ENCODE results near the gene E2F1.
"Not testable (repeated sequence)": the region's sequence is repeated elsewhere in the genome, so short reads cannot be mapped to it uniquely, and the experiment has no call there.

The E2F1 gene

DNA sequence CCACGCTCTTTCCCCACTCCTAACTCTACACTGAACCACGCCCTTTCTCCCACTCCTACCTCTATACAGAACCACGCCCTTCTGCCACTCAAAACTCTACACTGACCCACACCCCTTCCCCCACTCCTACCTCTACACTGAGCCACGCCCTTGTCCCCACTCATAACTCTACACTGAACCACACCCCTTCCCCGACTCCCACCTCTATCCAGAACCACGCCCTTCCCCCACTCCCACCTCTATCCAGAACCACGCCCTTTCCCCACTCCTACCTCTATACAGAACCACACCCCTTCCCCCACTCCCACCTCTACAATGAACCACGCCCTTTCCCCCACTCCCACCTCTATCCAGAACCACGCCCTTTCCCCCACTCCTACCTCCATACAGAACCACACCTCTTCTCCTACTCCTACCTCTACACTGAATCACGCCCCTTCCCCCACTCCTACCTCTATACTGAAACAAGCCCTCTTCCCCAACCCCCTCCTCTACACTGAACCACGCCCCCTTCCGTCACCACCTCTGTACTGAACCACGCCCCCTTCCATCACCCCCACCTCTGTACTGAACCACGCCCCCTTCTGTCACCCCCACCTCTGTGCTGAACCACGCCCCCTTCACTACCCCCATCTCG, 23.8 kb upstream of the E2F1 start:
- DNase-seq = no peak

DNA sequence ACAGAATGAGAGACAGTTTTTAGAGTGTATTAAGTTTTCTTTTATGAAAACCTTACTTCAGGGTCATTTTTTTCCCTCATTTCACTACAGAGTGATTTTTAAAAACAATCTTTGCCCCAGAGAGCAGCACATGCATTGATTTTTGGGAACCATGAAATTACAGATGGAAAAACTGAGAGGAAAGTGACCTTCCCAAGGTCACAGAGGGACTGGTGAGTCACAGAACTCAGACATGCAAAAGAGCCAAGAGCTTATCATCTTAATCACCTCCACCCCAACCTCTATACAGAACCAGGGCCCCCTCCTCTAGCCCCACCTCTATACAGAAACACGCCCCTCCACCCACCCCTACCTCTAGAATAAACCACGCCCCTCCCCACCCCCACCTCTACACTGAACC, 23.2 kb upstream of the E2F1 start:
- no peak for DNase-seq

DNA sequence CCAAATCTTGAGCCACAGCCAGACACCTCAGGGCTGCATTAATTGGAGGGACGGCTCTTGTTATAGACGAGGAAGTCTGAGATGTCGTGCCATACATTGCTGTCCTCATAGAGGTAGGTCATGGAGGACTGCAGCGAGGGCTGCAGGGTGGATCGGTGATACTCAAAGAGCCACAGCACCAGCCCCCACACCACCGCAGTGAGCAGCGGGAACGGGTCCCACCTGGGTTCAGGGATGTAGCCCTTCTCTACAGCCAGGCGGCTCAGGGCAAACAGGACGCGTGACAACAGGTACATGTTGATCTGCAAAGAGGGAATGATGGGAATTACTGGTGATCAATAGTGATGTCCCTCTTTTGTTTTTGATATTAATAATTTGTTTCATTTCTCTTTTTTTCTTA, 21.5 kb upstream of the E2F1 start:
- DNase-seq = no peak

DNA sequence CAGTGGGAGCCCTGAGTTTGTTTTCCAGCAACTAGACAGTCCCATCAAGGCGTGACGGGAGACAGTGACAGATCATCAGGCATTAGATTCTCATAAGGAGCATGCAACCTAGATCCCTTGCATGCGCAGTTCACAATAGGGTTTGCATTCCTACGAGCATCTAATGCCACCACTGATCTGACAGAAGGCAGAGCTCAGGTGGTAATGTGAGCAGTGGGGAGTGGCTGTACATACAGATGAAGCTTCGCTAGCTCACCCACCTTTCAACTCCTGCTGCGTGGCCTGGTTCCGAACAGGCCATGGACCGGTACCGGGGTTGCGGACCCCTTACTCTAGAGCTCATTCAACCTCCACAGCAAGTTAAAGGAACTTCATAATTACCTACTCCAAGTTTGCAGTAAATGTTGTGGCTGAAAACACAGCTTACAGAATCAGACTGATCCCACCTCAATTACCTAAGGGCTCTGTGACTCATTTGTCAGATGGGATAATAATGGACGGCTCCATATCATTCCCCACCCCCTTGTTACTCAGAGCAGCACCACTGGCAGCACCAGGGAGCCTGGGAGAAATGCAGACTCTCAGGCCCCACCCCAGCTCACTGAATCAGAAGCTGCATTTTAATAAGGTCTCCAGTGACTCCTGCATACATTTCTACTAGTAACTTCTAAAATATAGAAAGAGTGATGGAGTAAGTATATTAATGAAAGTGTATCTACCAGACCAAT, 18.2 kb upstream of the E2F1 start:
- no peak for DNase-seq

DNA sequence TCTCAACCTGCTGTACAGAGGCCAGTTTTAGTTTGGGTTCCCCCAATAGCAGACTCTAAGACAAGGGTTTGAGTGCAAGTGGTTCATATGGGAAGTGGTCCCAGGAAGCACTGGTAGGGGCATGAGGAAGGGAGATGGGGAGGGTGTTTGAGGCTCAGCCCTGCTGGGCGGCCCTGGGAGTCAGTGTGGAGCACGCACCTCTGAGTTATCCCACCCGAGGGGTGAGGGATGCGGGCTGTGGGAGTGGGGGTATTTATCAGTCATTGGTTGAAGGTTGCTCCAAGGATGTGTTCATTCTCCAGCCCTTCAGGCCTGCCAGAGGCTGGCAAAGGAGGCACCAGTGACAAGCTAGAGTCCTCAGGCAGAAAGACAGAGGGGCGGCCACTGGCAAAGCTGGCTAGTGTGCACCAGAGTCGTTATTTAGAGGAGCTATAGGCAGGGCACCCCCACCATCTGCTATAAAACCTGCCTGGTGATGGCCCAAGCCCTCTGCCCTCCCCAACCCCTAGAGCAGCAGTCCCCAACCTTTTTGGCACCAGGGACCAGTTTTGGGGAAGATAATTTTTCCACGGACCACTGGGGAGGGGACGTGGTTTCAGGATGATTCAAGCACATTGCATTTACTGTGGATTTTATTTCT, 17.4 kb upstream of the E2F1 start:
- DNase-seq = no peak

DNA sequence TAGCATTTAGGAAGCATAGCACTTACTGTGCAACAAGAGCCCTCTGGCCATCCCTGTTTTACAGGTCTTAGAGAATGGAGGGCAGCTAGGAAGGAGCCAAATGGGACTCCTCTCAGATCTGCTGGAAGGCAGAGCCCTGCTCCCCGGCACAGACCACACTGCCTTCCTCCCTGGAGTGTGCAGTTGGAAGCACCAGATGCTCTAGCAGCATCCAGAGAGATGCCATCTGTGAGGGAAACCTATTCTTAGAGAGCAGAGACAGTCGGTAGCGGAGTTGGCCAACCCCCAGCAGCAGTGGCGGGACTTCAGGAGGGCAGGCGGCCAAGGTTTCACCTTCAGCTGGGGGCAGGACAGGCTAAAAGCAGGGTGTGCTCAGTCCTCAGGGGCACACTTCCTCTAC, 16.7 kb upstream of the E2F1 start:
- no peak for DNase-seq

DNA sequence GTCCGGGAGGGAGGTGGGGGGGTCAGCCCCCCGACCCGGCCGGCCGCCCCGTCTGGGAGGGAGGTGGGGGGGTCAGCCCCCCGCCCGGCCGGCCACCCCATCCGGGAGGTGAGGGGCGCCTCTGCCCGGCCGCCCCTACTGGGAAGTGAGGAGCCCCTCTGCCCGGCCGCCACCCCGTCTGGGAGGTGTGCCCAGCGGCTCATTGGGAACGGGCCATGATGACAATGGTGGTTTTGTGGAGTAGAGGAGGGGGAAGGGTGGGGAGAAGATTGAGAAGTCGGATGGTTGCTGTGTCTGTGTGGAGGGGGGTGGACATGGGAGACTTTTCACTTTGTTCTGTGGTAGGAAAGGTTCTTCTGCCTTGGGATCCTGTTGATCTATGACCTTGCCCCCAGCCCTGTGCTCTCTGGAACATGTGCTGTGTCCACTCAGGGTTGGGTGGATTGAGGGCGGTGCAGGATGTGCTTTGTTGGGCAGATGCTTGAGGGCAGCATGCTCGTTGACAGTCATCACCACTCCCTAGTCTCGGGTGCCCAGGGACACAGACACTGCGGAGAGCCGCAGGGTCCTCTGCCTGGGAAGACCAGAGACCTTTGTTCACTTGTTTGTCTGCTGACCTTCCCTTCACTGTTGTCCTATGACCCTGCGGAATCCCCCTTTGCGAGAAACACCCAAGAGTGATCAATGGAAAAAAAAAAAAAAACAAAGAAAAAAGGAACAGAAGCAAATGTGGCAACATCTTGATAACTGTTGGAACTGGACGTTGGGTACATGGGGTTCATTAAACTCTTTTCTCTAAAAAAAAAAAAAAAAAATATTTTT, 15.7 kb upstream of the E2F1 start:
- no peak for DNase-seq

DNA sequence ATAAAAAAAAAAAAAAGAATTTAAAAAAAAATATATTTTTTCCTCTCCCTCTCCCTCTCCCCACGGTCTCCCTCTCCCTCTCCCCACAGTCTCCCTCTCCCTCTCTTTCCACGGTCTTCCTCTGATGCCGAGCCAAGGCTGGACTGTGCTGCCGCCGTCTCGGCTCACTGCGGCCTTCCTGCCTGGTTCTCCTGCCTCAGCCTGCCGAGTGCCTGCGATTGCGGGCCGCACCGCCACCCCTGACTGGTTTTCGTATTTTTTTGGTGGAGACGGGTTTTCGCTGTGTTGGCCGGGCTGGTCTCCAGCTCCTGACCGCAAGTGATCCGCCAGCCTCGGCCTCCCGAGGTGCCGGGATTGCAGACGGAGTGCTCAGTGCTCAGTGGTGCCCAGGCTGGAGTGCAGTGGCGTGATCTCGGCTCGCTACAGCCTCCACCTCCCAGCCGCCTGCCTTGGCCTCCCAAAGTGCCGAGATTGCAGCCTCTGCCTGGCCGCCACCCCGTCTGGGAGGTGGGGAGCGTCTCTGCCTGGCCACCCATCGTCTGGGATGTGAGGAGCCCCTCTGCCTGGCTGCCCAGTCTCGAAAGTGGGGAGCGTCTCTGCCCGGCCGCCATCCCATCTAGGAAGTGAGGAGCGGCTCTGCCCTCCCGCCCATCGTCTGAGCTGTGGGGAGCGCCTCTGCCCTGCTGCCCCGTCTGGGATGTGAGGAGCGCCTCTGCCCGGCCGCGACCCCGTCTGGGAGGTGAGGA, 14.7 kb upstream of the E2F1 start:
- not testable (repeated sequence) for DNase-seq

DNA sequence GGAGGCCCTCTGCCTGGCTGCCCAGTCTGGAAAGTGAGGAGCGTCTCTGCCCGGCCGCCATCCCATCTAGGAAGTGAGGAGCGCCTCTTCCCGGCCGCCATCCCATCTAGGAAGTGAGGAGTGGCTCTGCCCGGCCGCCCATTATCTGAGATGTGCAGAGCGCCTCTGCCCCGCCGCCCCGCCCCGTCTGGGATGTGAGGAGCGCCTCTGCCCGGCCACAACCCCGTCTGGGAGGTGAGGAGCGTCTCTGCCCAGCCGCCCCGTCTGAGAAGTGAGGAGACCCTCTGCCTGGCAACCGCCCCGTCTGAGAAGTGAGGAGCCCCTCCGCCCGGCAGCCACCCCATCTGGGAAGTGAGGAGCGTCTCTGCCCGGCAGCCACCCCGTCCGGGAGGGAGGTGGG, 12.8 kb upstream of the E2F1 start:
- DNase-seq = not testable (repeated sequence)

DNA sequence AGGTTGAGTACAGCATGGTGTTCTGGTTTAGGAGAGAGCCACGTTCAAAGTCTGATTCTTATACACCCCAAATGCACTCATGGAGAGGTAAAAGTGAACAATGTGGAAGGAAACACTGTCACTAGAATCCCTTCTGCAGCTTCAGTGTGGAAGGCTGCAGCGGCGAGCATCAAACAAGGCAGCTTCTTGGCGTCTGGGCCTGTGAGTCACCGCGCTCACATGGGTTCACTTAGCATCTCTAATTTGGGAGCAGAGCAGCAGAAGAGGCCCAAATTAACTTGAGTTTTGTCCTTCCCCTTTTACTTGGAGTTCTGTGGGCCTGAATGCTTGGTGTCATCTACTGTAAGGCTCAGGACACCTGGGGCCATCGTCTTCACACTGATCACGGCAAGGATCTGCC, 10.9 kb upstream of the E2F1 start:
- no peak for DNase-seq

DNA sequence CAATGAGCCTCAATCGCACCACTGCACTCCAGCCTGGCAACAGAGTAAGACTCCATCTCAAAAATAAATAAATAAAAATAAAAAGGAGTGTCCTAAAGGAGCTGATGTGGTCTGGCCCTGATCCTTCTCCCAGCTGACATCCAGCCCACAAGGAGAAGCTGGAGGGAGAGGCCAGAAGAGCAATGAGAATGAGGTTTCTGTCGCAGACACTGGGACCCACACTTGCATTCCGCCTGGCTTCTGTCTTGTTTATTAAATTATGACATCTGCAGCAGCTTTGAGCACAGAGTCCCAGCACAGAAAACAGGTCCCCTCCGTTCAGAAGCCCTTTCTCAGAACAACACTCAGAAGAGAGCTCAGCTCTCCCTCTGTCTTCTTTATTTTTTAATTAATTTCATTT, 10.3 kb upstream of the E2F1 start:
- DNase-seq = no peak

DNA sequence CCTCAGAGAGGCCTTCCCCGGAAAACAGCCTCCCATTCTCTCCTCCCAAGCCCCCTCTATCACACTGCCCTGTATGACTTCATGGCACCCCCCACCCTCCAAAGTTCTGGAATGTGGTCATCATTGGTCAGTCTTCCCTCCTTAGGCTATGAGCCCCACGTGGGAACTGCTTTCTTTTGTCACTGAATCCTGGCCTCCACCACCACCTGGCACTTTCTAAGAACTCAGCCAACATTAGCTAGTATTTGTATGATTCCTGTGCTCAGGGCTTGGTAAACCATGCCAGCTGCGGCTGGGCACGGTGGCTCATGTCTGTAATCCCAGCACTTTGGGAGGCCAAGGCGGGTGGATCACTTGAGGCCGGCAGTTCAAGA, 8.4 kb upstream of the E2F1 start:
- no peak for DNase-seq

DNA sequence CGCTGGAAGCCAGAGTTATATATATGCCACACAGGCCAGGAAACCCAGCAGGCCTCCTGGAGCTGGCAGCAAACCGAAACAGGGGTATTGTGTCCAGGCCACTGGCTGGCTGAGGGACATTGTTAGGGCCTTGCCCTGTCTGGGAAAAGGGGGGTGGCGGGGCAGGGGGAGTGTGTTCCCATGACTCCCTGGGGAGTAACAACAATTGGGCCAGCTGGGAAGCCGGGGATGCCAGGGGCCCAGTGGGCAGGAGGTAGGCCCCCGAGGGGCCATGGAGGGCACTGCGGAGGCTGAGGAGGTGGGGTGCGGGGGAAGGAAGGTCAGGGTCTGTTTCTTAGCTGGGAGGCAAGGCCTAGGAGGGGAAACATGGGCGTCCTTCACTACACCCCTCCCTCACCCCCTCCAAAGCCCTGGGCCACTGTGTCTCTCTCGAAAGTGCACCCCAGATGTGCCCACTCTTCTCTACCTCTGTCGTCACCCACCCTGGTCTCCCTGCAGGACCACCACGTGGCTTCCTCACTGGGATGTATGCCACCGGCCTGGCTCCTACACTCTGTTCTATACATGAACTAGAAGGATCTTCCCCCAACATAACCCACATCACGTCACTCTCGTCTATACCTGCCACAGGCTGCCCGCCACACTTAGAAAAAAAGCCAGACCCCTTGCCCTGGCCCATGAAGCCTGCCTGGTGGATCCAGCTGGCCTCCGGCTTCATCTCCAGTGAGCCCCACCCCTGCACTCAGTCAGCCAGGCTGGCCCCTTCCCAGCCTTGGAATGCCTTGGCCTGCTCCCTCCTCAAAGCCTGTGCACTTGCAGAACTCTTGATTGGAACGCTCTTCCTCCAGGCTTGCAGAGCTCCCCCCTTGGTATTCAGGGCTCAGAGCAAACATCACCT, 7.8 kb upstream of the E2F1 start:
- no peak for DNase-seq

DNA sequence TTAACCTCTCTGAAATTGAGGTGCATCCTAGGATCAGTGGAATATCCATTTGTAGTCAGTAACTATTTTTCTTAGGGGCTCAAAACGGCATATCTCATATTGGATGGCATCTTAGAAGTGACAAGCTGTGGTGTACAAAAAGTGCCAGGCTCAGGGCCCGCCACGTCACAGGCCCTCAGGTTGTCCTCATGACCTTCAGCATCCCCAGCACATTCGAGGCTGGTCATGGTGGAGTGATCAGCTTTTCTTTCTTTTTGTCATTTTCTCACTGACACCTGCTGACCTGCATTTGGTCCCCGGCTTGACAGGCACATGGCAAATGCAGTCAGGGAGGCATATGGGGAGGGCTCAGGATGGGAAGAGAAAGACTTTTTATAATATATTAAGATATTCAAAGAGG, 7.1 kb upstream of the E2F1 start:
- no peak for DNase-seq

DNA sequence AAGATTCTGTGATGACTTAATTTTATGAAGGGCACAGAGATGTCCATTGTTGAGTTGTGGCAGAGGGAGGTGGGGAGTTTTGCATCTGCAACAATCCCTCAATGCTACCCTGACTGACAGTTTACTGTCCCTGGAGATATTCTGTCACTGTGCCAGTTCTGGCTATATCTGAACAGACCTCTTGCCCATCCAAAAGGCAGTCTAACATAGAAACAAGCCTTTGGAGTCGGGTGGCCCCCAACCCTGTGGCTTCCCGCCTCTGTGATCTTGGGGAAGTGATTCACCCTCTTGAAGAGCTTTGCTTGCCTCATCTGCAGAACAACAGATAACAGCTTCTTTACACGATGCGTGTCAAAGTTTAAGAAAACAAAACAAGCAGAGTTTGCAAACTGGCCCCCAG, 3.8 kb upstream of the E2F1 start:
- DNase-seq = no peak

DNA sequence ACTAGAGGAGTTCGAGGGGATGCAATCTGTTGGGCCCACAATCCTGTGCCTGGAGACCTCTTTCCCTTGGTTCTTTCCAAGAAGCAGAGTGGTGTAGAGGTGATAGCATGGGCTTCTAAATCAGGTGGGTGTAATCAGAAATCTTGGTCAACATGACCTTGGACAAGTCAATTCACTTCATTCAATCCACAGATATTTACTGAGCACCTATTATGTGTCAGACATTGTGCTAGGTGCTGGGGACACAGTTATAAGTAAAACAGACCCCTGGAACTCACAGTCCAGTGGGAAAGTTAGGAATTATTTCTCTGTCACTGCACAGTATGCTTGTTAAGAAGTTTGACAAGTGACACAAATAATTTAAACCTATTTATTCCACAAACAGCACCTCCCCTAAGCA, 3.3 kb upstream of the E2F1 start:
- no peak for DNase-seq

DNA sequence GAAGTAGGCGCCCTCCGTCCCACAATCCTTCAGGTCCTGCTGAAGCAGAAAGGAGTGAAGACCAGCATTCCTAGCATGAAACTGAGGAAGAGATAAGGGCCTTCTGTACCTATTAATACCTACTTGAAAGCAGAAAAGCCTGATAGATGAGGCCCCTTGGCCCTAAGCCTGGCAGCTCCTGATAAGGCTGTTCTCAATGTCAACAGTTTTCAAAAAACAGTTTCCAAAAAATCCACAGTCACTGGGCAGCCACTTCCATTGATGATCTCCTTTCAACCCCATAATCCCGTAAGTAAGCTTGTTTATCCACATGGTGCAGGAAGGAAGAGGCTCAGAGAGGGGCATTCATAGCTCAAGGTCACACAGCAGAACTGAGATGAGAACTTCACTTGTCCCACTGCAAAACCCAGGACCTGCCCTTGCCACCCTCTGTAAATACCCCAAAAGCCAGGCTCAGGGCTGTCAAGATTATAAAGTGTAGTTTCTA, 2.8 kb upstream of the E2F1 start:
- DNase-seq = no peak

DNA sequence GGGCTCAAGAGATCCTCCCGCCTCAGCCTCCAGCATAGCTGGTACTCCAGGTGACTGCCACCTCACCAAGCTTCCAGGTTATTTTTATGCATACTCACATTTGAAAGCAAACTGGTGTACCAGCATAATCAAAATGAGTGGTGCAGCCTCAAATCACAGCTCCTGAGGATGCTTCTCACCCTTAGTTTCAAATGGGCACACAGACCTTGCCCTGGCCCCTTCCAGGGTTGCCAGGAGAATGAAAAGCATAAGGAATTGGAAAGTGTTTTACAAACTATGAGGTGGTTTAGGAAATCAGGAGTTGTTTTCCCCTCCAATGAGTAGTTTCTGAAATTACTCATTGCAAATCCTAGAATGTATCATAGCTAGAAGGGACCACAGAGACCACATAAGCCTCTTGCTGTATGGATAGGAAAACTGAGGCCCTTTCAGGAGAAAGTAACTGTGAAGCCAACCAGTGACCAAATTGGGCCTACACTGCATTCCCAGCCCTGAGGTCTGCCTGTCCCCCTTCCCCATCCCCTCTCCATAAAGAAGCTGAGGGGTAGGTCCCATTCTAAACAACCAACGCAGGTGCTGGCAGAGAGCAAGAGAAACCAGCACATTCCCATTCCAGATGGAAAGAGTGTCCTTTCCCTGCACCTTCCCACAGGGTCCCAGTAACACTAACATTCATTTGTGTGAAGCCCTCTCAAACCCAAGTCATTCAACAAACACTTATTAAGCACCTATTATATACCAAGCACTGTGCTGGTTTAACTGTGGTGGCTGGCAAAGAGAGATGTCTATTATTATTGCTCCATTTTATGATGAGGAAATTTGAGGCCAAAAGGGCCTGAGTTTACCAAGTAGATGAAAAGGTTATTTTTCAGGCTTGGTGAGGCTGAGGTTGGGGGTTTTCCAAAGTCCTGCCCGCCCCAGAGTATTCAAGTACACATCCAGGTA, 2.1 kb upstream of the E2F1 start:
- DNase-seq = no peak

DNA sequence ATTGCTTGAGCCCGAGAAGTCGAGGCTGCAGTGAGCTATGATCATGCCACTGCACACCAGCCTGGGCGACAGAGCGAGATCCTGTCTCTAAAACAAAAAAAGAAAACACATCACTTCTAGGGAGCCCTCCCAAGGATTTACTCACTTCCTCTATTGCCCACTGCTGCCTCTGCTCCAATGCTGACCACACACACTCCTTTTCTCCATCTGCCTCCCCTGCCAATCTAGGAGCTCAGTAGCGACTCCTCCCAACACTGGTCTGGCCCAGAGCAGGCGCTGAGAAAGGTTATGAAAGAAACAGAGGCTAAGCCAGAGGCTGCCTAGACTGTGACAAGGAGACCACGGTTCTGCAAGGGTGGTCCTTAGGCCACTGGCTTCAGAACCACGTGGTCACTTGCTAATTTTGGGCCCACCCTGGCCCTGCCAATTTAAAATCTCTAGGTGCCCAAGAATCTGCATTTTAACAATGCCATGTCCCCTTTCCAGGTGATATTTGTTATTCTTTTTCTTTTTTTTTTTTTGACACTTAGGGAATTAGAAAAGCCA, 1.3 kb upstream of the E2F1 start:
- no peak for DNase-seq

DNA sequence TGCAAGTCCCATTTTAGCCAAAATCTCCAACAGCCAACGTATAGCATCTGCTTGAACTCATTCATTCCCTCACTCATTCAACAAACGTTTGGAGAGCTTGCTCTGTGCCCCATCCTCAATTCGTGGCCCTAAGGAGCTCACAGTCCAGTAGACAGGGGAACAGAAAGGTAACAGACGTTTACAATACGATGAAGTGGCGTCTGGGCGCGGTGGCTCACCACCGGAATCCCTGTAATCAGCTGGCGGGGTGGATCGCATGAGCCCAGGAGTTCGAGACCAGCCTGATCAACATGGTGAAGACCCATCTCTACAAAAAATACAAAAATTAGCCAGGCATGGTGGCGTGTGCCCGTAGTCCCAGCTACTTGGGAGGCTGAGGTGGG, 790 bp upstream of the E2F1 start:
- no peak for DNase-seq
